IPS DF 19.7 (cell line): ENCODE measurements around the gene GDA.

Experiments used
- DNase-seq: peaks from one replicate; pipeline ENCODE4 v3.0.0-alpha.2; 2013; ENCODE audit warnings: low read depth, low spot score

The GDA gene

DNA sequence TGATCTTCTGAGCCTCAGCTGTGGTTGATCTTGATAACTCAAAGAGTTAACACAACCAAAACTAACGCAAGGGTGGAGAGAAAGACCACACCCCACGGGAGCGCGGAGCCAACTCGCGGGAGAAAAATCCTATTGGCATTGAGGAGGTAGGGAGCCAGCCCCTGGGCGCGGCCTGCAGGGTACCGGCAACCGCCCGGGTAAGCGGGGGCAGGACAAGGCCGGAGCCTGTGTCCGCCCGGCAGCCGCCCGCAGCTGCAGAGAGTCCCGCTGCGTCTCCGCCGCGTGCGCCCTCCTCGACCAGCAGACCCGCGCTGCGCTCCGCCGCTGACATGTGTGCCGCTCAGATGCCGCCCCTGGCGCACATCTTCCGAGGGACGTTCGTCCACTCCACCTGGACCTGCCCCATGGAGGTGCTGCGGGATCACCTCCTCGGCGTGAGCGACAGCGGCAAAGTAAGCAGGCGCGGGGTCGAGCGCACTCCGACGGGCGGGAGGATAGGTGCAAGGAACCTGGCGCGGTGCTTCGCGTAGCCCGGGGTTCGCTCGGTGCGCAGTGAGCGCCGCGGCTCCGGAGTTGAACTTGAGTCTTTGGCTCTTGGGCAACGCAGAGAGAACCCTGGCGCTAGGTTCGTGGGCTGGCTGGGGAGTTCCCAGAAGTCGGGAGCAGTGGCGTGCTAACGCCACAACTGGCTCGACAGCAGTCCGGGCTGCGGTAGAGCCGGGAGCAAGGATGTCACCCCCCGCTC is at the start of gene GDA:
GDA (plus strand) TSS at position 210 of the 745 bp plus-strand sequence; CDS start at position 330, 120 bp downstream.
- DNase-seq = peak; percentile 28

DNA sequence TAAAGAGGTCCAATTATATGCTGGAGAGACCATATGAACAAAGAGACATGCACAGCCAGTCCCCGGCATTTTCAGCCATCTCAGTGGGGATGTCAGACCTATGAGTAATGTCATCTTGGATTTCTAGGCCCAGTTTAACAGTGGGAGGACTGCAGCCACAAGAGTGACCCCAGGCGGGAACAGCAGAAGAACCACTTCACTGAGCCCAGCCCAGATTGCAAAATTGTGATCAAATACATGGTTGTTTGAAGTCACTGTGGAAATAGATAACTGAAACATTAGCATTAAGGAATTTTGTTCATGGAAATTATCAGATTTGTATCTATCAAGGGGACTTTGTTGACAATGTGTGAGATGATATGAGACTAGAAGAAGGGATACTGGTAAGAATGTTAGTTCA is 46.7 kb upstream of the GDA start:
- no peak for DNase-seq

DNA sequence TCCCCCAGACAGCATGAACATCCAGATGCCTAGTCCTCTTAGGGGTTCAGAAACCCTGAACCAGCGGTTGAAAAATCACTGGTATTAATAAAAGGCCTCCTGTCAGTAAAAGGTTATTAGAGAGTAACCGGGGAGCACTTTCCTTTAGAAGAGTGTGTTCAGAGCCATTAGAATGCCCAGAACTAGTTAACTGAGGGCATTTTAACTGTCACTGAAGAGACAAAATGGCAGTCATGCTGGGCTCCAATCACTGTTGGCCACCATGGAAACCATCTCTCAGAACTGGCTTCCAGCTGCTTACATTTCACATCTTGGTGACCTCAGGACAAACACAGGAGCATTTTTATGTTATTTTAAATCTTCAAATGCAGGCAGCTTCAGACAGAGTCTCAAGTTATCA is 36.2 kb upstream of the GDA start:
- DNase-seq = no peak

DNA sequence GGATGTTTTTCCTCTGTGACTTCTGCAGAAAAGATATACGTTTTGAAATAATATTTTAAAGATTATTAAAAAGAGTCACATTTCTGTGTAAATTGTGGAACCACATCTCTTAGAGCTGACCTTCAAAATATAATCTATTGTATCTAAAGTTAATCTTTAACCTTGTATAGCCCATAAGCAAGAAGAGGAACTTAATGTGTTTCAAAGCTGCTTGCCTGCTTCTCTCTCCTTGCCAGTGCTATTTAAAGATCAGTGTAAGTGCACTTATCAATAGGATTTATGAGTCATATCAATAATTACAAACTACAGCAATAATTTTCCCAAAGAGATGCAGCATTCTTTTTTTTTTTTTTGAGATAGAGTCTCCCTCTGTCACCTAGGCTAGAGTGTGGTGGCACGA is 29.4 kb upstream of the GDA start:
- no peak for DNase-seq

DNA sequence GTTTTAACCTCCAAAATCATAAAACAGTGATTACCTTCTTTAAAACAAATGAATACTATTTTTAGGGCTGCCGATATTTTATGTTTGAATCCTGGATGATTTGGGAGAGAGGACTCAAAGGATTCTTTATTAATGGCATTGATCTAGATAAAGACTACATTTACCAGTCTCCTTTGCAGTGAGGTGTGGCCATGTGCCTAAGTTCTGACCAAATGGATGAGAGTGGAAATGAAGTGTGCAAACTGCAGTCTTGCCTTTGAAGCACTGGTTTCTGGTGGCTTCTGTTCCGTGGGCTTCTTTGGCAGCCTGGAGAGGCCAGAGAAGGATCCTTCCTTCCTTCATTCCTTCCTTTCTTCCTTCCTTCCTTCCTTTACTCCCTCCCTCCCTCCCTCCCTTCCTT is 24.3 kb upstream of the GDA start:
- DNase-seq = no peak

DNA sequence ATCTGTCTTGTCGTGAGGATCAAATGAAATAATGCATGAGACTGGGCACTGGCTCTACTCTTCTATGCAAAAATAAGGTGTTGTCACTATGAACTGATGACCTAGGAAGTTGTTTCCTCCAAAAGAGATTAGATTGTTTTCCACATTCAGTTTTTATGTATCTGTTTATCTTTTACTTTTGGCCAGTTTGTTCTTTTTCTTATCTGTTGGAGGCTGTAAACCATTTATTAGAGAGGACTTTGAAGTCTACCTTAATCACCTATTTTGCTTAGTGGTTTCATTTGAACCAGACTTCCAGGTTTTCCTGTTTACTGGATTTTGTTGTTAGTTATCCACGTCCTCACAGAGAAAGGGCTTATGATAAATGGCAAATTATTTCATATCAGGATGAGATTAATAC is 21.5 kb upstream of the GDA start:
- no peak for DNase-seq

DNA sequence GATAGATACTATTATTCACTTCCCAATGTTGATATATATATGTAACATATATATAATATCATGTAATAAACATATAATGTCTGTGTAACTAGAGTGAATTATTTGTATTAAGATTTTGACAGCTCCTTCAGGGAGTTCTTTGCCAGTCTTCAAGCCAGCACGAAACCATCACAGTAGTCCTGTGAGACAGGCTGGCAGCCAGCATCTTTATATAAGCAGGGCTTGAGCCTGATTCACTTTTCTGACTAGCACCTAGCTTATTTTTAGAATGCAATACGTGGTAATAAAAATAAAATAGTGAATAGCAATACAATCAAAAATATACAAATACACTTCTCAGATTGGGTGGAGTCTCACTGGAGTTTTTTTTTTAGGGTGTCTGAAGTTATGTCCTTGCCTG is 20.7 kb upstream of the GDA start:
- no peak for DNase-seq

DNA sequence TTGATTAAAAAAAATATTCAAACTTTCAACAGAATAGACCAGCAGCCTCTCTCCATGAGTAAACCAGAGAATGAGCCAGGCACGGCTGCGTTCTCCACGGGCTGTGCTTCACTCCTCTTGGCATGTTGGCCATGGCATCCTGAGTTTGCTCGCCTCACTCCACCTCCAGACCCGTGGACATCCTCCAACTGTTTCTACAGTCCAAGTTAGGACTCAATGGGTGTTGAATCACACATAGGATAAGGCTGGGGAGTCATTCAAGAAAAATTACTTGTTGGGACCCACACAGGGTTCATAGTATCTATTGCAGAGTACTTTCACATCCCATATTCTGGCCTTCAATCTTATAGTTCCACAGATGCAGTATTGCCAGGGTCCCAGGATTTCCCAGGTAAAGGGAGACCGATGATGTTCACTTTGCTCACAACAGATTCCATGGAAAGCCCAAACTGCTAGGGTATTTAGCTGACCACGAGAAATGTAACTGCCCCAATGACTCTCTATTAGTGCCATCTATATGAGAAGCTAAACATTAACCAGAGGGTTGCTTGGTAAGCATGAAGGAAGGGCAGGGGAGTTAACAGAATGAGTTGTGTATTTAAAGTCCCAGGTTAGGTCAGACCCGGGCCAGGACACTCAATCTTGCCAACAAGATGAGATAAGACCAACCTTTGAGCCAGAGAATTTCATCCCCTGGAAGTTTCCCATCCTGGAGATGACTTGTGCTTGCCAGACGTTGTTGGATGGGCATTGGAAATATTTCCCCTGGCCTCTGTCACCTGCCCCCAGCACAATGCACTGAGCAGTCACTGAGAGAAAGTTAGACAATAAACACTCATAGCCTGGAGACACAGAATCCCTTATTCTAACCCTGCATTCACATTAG is 19.7 kb upstream of the GDA start:
- no peak for DNase-seq

DNA sequence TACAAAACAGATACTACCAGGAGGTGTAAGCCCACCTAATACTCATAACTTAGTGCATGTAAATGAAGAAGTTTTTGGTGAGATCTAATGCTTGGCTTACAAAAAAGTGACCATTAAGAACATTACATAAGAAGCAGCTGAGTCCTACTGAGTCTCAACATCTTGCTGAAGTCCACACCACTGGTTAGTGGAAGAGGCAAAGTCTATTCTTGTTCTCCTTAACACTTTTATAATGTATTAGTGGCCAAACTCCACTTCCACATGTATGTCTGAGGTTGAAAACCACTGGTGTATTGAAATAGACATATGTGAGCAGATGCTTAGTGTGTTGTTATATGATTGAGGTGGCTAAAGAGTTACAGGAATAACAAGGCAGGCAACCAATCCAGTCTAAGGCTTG is 18.9 kb upstream of the GDA start:
- no peak for DNase-seq

DNA sequence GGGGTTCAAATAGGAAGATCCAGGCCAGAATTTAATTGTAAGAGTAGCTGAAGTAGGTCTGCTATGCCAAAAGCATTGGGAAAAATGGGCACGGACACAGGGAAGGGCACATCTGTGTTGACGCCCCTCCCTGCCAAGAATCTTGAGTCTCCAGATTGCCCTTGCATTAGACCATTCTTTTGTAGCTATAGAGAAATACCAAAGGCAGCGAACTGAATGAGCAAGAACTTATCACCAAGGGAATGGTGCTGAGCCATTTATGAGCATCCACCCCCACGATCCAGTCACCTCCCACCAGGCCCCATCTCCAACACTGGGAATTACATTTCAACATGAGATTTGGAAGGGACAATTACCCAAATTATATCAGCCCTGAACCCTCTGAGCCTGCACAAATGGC is 18.0 kb upstream of the GDA start:
- no peak for DNase-seq

DNA sequence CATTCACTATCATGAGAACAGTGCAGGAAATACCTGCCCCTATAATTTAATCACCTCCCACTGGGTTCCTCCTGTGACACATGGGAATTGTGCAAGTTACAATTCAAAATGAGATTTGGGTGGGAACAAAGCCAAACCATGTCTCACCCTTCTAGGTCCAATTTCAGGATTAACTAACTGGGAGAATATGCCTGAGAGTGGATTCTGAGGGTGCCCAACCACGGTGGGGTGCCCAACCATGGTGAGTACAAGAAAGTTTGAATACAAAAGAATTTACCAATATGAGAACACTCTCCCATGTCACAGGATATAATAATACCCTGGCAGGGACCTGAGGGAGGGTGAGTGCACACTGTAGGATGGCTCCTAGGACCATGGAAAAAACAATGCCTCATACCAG is 17.2 kb upstream of the GDA start:
- no peak for DNase-seq

DNA sequence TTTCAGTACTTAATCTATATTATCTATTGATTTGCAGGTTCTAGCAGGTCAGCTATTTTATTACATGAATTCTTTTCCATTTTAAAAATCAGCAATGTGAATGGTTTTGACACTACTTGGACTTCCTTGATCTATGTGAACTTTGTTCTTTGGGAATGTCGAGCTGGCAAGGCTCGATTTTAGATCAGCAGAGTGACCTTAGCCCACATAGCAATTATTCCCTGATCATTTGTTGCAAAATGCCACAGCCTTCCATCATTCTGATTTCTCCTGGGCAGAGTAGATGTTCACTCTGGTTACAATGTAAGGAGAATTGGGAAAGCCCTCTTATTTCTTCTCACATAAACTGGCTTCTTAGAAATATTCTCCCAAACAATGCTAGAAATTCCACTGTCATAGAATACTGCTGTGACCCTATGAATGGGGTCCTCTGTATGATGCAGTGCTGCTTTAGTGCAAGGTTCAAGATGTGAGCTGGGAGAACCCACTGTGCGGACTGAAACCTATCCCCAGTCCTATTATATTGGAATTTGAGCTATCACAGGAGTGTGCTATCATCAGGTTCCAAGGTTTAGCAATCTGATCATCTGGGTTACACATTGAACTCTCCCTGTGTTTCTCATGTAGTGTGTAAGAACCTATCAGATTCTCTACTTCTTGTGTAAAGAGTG is 15.7 kb upstream of the GDA start:
- no peak for DNase-seq

DNA sequence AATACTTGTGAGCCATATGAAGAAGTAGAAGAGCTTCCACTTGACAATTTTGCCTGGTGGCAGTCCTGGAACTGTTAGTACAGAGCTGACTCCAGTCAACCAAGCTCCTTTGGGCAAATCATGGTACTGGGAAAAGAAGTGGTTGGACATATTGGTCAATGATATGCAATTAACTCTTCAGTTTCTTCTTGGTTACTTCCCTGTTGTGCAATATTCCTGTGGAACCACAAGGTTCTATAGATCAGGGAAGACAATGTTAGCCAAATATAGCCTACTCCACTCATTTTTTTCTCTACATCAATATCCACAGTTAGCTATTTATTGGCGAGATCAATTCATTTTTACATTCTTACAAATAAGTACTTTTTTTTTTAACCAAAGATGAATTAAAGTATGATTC is 14.4 kb upstream of the GDA start:
- no peak for DNase-seq

DNA sequence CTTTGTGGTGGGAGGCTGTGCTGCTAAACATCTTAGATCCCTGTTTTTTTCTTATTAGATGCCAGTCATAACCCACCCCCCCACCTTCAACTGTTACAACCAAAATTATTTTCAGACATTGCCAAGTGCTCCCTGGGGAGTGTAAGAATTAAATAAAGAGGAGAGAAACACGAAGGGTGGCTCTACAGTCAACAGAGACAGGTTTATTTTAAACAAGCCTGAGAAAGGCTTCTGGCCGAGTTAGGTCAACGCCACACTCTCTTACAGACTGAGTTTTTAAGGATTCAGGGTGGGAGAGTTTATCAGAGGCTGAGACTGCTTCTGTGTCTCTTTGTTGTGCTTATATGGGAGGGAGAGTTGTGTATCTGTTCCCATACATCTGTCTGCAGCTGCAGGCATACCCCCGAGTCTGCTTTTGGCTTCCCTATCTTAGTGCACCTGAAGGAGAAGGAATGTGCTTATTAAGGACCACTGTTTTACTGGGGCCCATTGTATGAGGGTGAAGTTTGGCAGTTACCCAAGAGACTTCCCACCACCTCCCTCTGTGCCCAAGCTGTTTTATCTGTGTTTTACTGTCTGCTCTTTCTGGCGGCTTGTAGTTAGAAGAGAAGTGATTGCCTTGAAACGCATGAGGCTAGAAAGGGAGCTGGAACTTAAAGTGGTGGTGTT is 11.4 kb upstream of the GDA start:
- DNase-seq = no peak

DNA sequence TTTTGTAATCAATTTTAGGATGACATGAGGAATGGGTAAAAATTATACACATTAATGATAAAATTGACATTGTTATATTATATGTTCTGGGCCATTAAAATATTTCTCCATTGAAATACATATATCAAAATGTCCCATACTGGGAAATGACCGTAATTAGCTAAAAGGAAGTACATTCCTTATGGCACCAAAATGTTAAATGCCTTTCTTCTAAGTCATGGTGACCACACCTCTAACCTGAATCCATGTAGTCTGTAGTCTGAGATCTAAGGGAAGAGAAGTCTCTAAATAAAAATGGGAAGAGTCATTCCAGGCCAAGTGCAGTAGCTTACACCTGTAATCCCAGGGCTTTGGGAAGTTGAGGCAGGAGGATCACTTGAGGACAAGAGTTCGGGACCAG is 10.0 kb upstream of the GDA start:
- no peak for DNase-seq

DNA sequence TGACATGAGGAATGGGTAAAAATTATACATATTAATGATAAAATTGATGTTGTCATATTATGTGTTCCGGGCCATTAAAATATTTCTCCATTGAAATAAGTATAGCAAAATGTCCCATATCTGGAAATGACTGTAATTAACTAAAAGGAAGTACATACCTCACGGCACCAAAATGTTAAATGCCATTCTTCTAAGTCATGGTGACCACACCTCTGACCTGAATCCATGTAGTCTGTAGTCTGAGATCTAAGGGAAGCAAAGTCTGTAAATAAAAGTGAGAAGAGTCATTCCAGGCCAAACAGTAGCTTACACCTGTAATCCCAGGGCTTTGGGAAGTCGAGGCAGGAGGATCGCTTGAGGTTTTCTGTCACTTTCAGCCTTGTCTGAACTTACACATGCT is 8.7 kb upstream of the GDA start:
- DNase-seq = no peak

DNA sequence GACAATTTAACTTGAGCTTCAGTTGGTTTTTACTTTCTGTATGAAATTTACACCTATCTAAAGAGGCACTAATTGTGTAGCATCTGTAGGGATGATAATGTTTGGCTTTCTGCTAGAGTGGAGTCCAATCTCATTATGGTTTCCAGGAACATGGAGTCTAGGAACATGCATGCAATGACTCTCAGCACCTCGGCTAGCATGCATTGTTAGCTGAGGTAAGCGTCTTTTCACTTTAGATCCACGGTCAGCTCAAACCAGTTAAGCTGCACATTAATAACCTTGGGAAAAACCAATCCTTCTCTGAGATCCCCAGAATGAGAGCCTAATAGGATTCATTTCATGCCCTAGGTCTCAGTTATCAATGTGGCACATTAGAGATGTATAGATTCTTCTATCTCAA is 7.8 kb upstream of the GDA start:
- DNase-seq = no peak

DNA sequence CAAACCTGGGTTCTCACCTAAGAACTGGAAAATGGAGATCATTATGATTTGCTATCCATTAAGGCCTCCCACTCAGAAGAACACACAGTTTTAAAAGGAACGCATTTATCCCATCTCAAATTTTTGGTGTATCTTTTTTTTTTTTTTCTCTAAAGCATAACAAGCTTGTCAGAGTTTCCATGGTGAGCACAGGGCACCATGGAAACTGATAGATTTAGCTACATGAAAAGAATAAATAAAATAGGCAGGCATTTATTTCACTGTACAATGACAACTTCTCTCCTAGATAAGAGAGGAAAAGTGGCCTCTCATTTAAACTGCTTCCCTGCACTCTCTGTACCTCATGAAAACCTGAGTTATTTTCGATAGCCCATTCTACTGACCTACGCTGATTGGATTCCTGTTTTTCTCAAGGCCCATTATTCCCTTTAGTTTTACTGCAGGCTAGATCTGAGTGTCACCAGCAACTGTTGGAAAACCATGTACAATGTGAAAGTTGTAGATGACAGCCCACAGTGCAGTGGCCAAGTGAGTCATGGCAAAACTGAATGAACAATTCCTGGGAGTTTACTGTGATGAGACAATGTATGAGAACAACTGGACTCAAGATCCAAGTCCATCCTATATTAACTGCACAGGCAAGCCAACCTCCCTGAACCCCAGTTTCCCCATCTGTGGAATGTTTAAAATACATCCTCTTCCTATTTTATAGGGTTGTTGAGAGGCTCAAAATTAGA is 4.3 kb upstream of the GDA start:
- no peak for DNase-seq

DNA sequence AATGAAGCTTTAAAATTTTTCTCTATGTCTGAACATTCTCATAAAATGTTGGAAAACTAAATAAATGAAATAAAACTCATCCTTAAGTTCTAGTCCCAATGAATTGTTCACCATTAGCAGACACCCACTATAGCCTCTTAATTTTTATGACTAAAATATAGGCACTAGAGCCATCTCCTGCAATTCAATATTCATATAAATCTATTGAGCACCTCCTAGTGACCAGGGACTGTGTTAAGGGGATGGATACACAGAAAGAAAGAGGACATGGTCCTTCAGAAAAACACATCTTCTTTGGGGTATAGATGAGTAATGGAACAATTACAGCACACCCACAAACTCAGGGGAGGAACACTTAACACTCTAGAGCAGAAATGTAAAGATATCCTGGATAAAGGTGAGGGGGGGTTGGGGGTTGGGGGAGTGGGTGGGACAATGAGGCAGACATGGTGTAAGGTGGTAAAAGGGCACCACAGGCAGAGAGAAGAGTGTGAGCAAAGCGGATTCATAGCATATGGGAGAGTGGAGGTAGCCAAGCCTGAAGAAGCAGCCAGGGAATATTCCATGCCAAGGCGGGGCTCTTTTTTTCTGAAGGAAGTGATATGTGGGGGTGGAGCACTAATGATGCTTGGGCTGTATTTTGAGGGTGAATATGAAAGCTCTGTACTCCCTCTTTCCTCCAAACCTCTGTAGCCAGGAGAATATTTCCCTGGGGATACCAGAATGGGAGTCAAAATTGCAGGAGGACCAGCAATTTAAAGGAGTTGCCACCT is 3.3 kb upstream of the GDA start:
- DNase-seq = no peak

DNA sequence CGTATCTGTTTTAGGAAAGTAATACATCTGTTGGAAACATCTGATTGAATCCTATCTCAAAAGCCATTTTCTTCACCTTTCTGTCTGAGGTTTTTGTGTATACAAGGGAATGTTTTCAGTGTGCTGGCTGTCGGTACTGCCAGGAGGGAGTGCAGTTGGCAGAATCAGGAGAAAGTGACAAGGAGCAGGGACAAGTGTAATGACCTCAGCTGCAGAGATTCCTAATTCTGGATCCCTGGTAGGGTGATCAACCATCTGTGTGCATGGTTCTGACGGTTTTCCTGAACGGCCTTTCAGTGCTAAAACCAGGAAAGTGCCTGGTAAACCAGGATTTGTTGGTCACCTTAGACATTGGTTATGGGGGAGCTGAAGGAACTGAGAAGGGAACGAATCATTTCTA is 1.6 kb upstream of the GDA start:
- no peak for DNase-seq

DNA sequence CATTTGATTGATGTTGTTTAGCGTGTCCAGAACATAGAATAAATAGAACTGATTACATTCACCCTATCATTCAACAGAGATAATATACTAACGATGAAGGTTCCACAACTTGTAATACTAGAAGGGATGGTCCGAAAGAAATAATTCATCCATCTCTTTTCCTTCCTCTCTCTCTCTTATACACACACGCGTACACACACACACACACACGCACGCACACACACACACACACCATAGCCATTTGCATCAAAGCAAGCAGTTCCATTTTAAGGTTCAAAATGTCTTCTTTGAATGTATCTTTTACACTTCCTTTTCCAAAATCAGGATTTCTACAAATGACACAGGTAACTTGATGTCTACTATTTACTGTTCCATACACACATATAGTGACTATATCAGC is 887 bp downstream of the GDA start:
- DNase-seq = no peak
